Measurements from ENCODE around the gene TMEM253.
A peak's percentile ranks its signal among the peaks of the same experiment; 100 is the strongest.

Gene TMEM253

DNA sequence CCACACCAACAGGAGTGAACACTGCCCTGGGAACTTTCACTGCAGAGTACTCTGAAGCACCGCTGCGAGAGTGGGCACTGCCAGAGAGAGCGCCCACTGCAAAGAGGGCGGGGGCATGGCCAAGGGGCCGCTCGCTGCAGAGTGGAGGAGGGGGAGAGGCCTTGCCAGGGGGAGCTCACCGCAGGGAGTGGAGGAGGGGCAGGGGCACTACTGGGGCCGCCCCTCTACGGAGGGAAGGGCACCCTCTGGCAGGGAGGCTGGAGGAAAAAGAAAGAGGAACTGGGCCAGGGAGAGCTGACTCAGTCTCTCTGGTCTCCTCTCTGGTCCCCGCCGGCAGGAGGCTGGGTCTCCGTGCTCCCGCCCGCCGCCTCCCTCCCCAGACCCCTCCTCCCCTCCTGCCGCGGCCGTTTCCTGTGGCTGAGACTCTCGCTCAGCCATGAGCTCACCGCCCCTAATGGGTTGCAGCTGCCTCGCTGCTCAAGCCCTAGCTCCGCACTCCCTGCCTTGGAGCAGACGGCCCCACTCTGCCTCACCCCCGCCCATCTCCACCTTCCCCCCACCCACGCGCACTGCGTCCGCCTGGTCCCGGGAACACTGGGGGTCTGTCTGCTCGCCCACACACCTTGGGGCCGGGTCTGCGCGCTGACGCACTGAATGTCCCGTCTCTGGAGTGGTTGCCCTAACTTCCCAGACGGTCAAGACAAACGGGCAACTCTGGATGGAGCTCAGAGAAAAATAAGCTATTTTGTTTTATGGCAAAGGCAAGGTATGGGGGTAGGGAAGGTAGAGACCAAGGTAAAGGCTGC, 29.4 kb upstream of the TMEM253 start:
- peak; percentile 89 for DNase-seq

- no peak for DNase-seq
Measured at GRCh38 chr14:21072031-21072473, 28.8 kb upstream of the TMEM253 start.

GRCh38 chr14:21072781-21073339, 28.0 kb upstream of the TMEM253 start:
- no peak for DNase-seq

DNA sequence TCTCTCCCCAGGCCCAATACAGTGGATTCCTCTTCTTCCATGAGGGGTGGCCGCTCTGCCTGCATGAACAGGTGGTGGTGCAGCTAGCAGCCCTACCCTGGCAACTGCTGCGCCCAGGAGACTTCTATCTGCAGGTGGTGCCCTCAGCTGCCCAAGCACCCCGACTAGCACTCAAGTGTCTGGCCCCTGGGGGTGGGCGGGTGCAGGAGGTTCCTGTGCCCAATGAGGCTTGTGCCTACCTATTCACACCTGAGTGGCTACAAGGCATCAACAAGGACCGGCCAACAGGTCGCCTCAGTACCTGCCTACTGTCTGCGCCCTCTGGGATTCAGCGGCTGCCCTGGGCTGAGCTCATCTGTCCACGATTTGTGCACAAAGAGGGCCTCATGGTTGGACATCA, 26.9 kb upstream of the TMEM253 start:
- DNase-seq: no peak

DNA sequence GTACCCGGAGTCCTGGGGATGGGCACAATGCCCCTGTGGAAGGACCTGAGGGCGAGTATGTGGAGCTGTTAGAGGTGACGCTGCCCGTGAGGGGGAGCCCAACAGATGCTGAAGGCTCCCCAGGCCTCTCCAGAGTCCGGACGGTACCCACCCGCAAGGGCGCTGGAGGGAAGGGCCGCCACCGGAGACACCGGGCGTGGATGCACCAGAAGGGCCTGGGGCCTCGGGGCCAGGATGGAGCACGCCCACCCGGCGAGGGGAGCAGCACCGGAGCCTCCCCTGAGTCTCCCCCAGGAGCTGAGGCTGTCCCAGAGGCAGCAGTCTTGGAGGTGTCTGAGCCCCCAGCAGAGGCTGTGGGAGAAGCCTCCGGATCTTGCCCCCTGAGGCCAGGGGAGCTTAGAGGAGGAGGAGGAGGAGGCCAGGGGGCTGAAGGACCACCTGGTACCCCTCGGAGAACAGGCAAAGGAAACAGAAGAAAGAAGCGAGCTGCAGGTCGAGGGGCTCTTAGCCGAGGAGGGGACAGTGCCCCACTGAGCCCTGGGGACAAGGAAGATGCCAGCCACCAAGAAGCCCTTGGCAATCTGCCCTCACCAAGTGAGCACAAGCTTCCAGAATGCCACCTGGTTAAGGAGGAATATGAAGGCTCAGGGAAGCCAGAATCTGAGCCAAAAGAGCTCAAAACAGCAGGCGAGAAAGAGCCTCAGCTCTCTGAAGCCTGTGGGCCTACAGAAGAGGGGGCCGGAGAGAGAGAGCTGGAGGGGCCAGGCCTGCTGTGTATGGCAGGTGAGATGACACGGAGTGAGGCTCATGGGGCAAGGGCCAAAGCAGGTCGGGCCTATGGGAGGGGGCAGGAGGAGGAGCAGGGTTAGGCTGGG, 26.2 kb upstream of the TMEM253 start:
- DNase-seq: no peak

DNA sequence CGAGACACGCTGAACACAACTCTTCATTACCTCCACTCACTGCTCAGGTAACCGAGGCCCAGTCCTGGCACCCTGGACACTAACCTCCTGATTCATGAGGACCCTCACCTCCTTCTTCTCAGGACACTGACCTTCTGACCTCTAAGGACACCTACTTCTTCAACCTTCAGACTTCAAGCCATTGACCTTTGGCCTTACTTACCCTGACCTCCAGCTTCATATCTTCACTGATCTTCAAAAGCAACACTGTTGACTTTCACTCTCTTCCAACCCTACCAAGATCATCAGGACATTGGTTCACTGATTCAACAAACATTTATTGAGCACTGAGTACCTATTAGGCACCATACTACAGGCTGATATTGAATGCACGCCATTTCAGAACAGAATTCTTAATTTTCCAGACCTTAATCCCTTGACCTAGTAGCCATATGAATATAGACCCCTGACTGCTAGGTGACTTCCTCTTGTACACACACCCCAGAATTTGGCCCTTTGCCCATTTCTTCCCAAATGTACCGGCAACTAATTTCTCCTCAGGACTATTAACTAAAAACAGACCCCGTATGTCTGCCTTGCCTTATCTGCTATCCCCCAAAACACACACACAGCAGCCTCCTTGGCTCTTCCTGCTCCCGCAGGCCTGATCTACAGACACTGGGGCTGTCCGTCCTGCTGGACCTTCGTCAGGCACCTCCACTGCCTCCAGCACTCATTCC, 25.0 kb upstream of the TMEM253 start:
- DNase-seq: no peak

- no peak for DNase-seq
Measured at GRCh38 chr14:21077672-21078071, 23.2 kb upstream of the TMEM253 start.

DNA sequence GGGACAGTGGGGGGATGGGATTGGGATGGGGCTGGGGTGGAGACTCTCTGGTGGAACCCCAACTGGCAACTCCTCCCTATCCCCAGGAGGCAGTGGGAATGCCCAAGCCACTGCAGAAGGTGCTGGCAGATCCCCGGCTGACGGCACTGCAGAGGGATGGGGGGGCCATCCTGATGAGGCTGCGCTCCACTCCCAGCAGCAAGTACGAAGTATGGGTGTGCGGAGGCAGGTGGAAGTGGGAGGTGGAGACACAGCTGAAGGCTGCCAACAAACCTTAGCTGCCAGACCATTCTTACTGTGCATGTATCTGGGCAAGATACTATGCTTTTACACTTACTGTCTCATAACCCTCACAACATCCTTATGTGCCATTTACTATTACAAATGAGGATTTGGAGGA, 22.6 kb upstream of the TMEM253 start:
- no peak for DNase-seq

GRCh38 chr14:21078726-21079125, 22.1 kb upstream of the TMEM253 start:
- no peak for DNase-seq

- no peak for DNase-seq
Measured at GRCh38 chr14:21081521-21082142, 19.2 kb upstream of the TMEM253 start.

GRCh38 chr14:21083565-21084325, 17.1 kb upstream of the TMEM253 start:
- no peak for DNase-seq

- no peak for DNase-seq
Measured at GRCh38 chr14:21084396-21084795, 16.5 kb upstream of the TMEM253 start.

DNA sequence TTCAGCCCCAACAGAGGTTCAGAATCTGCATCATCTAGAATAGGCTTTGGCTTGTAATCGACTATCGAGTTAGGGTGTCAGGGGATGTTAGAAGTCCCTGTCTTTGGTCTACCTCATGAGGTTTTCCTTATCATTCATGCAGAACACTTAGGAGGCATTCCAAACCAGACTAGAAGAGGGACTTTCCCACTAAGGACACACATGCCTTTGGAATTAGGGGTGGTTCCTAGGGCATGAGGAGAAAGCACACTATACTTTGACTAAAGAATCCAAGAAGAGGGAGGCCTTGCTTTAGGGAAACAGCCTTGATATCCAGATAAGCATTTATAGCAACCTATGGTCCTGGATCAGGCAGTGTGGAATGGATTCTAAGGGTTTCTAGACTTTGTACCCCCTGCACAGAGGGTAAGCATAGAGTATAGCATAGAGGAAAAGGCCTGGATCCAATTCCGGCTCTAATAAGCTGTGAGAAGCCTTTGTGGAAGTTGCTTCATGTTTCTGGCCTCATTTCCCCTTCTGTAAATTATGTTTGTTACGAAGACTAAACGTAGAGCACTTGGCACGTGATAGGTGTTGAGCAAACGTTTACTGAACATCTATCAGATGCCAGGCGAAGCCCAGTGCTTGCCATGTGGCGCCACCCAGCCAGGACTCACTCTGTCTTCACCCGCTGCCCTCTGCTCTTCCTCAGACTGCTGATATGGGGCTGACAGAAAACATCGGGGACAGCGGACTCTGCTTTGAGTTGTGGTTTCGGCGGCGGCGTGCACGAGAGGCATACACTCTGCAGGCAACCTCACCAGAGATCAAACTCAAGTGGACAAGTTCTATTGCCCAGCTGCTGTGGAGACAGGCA, 15.6 kb upstream of the TMEM253 start:
- DNase-seq: no peak

DNA sequence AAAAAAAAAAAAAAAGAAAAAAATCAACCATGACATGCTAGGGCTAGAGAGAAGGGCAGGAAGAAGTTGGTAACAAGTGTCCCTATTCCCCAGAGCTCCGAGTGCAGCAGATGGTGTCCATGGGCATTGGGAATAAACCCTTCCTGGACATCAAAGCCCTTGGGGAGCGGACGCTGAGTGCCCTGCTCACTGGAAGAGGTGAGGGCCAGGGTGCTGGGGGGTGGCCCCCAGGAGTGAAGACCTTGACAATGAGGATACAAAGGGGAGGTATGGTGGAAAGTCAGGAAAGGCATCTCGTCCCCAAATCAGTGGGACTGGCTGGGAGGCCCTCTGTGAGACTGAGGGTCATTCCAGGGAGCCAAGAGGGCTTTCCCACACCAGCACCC, 14.0 kb upstream of the TMEM253 start:
- no peak for DNase-seq

DNA sequence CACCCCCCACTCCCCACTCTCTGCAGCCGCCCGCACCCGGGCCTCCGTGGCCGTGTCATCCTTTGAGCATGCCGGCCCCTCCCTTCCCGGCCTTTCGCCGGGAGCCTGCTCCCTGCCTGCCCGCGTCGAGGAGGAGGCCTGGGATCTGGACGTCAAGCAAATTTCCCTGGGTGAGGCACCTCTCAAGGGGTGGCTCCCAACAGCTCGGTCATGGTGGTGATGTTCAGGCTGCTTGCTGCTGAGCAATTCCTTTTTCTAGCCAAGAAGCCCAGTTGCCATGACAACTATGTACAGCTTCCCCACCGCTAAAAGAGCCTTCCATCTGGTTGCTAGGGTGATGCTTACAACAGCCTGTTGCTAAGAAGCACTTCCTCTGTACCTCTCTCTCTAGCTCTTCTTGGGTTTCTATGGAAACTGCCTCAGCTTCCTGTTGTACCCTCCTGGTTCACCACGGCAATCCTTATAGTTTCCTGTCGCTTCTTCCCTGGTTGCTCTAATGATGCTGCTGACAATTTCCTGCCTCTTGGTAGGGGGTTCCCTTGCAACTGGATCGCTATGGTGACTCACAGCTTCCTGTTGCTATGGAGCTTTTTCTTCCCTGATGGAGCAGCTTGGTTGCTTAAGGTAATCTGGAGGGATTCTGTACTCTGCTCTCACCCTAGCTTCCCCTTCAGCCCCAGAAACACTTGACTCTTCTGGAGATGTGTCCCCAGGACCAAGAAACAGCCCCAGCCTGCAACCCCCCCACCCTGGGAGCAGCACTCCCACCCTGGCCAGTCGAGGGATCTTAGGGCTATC, 13.4 kb upstream of the TMEM253 start:
- DNase-seq: peak; percentile 86

GRCh38 chr14:21088687-21089086, 12.2 kb upstream of the TMEM253 start:
- DNase-seq: no peak

- DNase-seq: no peak
Measured at GRCh38 chr14:21089271-21089670, 11.6 kb upstream of the TMEM253 start.

DNA sequence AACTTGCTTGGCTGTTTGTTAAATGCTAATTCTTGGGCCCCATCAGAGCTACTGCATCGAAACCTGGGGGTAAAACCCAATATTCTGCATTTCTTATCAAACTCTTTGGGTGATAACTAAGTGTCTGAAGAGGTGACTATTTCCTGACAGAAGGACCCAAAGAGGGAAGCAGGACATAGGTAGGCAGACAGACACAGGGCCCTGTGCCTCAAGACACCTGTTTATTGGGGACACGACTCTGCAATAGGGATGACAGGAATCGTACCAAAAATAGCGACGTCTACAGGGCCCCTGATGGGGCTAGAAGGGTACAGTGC, 11.0 kb upstream of the TMEM253 start:
- DNase-seq: no peak

- no peak for DNase-seq
Measured at GRCh38 chr14:21090194-21090939, 10.5 kb upstream of the TMEM253 start.
